ENCODE results near the gene ARID4B.

The ARID4B gene

DNA sequence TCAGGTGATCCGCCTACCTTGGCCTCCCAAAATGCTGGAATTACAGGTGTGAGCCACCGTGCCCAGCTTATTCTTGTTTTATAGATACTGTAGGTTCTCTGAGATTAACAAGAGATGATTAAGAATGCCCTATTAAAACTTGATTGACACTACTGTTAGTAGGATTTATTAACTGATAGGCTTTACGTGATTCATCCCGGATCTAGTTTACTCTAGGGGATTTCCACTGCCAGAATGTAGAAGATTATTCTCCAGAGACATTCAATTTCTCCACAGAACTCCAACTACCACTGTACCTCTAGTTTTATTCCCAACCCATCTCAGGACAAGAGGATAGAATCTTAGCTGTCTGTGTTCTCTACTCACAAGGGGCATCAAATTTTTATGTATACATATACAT is 140.7 kb downstream of the ARID4B start:
- no peak for TF ChIP-seq EZH2phosphoT487 (IDR thresholded peaks at IDR 0.05; ENCODE audit: low read depth)
- TF ChIP-seq, protein P1, sequence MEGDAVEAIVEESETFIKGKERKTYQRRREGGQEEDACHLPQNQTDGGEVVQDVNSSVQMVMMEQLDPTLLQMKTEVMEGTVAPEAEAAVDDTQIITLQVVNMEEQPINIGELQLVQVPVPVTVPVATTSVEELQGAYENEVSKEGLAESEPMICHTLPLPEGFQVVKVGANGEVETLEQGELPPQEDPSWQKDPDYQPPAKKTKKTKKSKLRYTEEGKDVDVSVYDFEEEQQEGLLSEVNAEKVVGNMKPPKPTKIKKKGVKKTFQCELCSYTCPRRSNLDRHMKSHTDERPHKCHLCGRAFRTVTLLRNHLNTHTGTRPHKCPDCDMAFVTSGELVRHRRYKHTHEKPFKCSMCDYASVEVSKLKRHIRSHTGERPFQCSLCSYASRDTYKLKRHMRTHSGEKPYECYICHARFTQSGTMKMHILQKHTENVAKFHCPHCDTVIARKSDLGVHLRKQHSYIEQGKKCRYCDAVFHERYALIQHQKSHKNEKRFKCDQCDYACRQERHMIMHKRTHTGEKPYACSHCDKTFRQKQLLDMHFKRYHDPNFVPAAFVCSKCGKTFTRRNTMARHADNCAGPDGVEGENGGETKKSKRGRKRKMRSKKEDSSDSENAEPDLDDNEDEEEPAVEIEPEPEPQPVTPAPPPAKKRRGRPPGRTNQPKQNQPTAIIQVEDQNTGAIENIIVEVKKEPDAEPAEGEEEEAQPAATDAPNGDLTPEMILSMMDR (IDR thresholded peaks at IDR 0.05; ENCODE audit: low read depth, low read length): no peak
- Histone ChIP-seq H3K27me3 (ENCODE audit: low read depth, low read length) (no peaks in the 10 kb centered on the region), H3K36me3 (replicated peaks; ENCODE audit: low read depth, low read length) (peaks cover 26% of the 10 kb centered on the region)

DNA sequence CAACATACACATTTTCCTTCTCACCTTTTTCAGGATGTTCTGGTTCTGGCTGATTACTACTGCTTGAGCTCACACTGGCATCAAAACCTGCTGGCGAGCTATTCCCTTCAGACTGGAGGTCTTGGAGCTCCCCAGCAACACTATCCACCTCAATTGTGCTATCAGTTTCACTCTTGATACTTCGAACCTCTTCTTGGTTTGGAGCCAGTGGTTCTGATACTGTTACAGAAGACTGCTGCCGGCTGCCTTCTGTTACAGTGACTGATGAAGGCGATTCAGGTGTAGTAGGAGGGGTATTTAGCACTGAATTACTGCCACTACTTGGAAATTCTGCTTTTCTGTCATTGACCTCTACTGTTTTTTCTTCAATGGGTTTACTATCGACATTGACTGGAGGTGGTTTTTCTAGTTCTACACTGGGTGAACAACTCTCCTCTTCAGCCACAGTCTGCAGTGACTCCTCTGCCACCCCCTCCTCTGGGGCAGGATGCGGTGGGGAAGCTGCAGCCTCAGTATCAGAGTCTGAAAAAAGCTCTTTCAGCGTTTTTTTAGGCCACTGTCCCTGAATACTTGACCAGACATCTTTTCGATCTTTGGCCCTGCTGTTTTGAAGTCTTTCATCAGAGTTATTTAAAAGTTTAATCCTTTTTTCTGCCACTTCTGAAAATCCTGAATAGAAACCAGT is 146.3 kb downstream of the ARID4B start:
- peaks cover 30% of the 10 kb centered on the region for H3K36me3 ChIP-seq (replicated peaks; ENCODE audit: low read depth, low read length)
- H3K79me2 ChIP-seq (ENCODE audit: low read length): 0 out of 2 replicates have a peak, but pooled peaks cover 2% of the 10 kb centered on the region
- no peaks in the 10 kb centered on the region for H3K27me3 ChIP-seq (ENCODE audit: low read depth, low read length)
- H3K9ac ChIP-seq (ENCODE audit: low read length): no peak overlapping the region
- H3K4me3 ChIP-seq (ENCODE audit: low read length): no peak overlapping the region
- no peak overlapping the region for H3K4me2 ChIP-seq (ENCODE audit: low read length)
- no peaks in the 10 kb centered on the region for H4K20me1 ChIP-seq (ENCODE audit: insufficient read depth, low read length)
- TF ChIP-seq, protein P1 (IDR thresholded peaks at IDR 0.05; ENCODE audit: low read depth, low read length): no peak
- no peak for TF ChIP-seq EZH2phosphoT487 (IDR thresholded peaks at IDR 0.05; ENCODE audit: low read depth)
- no peak overlapping the region for H3K27ac ChIP-seq (ENCODE audit: low read length)
- no peaks in the 10 kb centered on the region for H3K9me3 ChIP-seq (ENCODE audit: insufficient read depth, low read length)
- no peak overlapping the region for H2AFZ ChIP-seq (ENCODE audit: low read depth, low read length)
- H3K4me1 ChIP-seq (ENCODE audit: low read length): no peaks in the 10 kb centered on the region

More for the DNA sequence above, 140.7 kb downstream of the ARID4B start:
- H3K9ac ChIP-seq (ENCODE audit: low read length): no peak overlapping the region
- H3K4me2 ChIP-seq (ENCODE audit: low read length): no peak overlapping the region
- no peaks in the 10 kb centered on the region for H3K79me2 ChIP-seq (ENCODE audit: low read length)
- no peak overlapping the region for H2AFZ ChIP-seq (ENCODE audit: low read depth, low read length)
- H3K4me1 ChIP-seq (ENCODE audit: low read length): no peaks in the 10 kb centered on the region
- H3K4me3 ChIP-seq (ENCODE audit: low read length): no peak overlapping the region
- H3K27ac ChIP-seq (ENCODE audit: low read length): no peak overlapping the region
- H3K9me3 ChIP-seq (ENCODE audit: insufficient read depth, low read length): no peaks in the 10 kb centered on the region
- 0 out of 2 replicates have a peak, but pooled peaks cover 3% of the 10 kb centered on the region for H4K20me1 ChIP-seq (ENCODE audit: insufficient read depth, low read length)

DNA sequence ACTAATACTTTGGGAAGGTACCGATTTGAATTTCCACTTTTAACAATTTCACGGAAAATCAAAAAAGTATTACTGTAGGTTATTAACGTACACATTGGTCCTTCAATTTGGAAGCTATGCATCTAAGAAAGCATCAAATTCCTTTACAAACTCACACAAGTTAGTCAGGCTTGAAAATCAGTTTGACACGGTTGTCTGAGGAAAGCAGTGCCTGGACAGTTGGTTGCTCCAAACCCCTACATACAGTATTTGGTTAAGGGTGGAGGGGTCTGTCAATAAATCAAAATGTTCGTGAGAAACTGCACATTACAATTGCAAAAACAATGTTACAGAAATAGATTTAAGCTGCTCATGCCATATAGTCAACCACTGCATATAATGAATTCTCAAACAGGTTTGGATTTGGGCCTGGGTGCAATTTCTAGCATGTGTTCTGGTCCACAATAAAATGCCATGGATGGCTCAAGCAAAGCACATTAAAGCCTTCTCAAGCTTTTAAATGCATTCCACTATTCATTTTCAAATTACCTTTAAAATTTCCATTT is 147.0 kb downstream of the ARID4B start:
- Histone ChIP-seq H4K20me1 (ENCODE audit: insufficient read depth, low read length) (no peaks in the 10 kb centered on the region), H3K4me3 (ENCODE audit: low read length) (no peak overlapping the region), H3K79me2 (ENCODE audit: low read length) (0 out of 2 replicates have a peak, but pooled peaks cover 2% of the 10 kb centered on the region), H3K4me1 (ENCODE audit: low read length) (no peaks in the 10 kb centered on the region), H2AFZ (ENCODE audit: low read depth, low read length) (no peak overlapping the region), H3K27me3 (ENCODE audit: low read depth, low read length) (no peaks in the 10 kb centered on the region), H3K27ac (ENCODE audit: low read length) (no peak overlapping the region), H3K9me3 (ENCODE audit: insufficient read depth, low read length) (no peaks in the 10 kb centered on the region), H3K4me2 (ENCODE audit: low read length) (no peak overlapping the region), H3K9ac (ENCODE audit: low read length) (no peak overlapping the region), H3K36me3 (replicated peaks; ENCODE audit: low read depth, low read length) (peaks cover 34% of the 10 kb centered on the region)
- no peak for TF ChIP-seq EZH2phosphoT487 (IDR thresholded peaks at IDR 0.05; ENCODE audit: low read depth)
- TF ChIP-seq, protein P1 (IDR thresholded peaks at IDR 0.05; ENCODE audit: low read depth, low read length): no peak

DNA sequence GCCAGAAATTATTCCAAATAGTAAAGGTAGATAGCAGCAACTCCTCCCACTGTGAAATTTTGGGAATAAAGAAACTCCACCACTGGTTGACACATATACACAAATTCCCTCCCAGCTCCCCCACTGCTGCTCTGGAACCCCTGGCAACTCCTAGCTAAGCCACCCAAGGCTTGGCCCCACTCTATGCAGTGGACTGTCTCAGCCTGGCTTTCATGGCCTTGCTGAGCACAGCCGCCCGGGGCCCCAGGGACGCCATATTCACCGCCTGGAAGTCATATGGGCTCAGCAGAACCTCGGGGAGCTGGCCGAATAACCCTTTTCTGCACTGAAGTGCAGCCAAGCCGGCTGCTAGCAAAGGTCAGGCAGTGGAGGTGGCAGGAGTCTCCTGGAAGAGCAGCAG is 151.5 kb downstream of the ARID4B start:
- TF ChIP-seq EZH2phosphoT487 (IDR thresholded peaks at IDR 0.05; ENCODE audit: low read depth): no peak
- TF ChIP-seq, protein P1 (IDR thresholded peaks at IDR 0.05; ENCODE audit: low read depth, low read length): no peak
- no peaks in the 10 kb centered on the region for H4K20me1 ChIP-seq (ENCODE audit: insufficient read depth, low read length)
- no peak overlapping the region for H3K9ac ChIP-seq (ENCODE audit: low read length)
- H2AFZ ChIP-seq (ENCODE audit: low read depth, low read length): no peak overlapping the region
- peaks cover 39% of the 10 kb centered on the region for H3K36me3 ChIP-seq (replicated peaks; ENCODE audit: low read depth, low read length)
- H3K4me3 ChIP-seq (ENCODE audit: low read length): no peak overlapping the region
- H3K27me3 ChIP-seq (ENCODE audit: low read depth, low read length): no peaks in the 10 kb centered on the region
- no peak overlapping the region for H3K27ac ChIP-seq (ENCODE audit: low read length)
- no peak overlapping the region for H3K4me2 ChIP-seq (ENCODE audit: low read length)
- 0 out of 2 replicates have a peak, but pooled peaks cover 2% of the 10 kb centered on the region for H3K79me2 ChIP-seq (ENCODE audit: low read length)
- H3K4me1 ChIP-seq (ENCODE audit: low read length): no peaks in the 10 kb centered on the region
- no peaks in the 10 kb centered on the region for H3K9me3 ChIP-seq (ENCODE audit: insufficient read depth, low read length)
